HL-60 (cell line): ENCODE data around the gene EXOC6B.

Experiments
- DNase-seq, 2 experiments: peaks; one replicate each; pipeline ENCODE4 v3.0.0-alpha.2; 2010 to 2020; ENCODE audit warnings: low read depth in 1 of 2, low spot score in 1 of 2
- H3K27ac ChIP-seq: fragments of 250-450 bp; sonication (Bioruptor Pico); replicated peaks from 2 replicates; pipeline ENCODE4 v1.5.1; 2020; ENCODE audit warnings: mild to moderate bottlenecking, moderate library complexity
- H3K27me3 ChIP-seq: fragments of 250-450 bp; sonication (Bioruptor Pico); 2 replicates; pipeline ENCODE4 v1.5.1; 2021; ENCODE audit warnings: mild to moderate bottlenecking, moderate library complexity; ENCODE audit not compliant: insufficient read depth, poor library complexity, severe bottlenecking
- H3K4me3 ChIP-seq: replicated peaks from 2 replicates; pipeline ENCODE4 v1.5.1; 2011; ENCODE audit warnings: mild to moderate bottlenecking, control low read depth, low read length; ENCODE audit not compliant: insufficient read depth
- CTCF ChIP-seq: IDR thresholded peaks from one replicate; pipeline ENCODE4 v1.5.1; 2011; ENCODE audit warnings: low read length, control low read depth, inconsistent platforms; ENCODE audit not compliant: insufficient read depth
- GABPA ChIP-seq: IDR thresholded peaks from 2 replicates; pipeline ENCODE4 v1.6.1; 2012; ENCODE audit warnings: low read depth
- POLR2AphosphoS5 ChIP-seq: IDR thresholded peaks from 2 replicates; pipeline ENCODE4 v1.6.1; 2012; ENCODE audit warnings: low read depth
- REST ChIP-seq: IDR thresholded peaks from 2 replicates; pipeline ENCODE4 v1.6.1; 2012; ENCODE audit warnings: low read depth; ENCODE audit not compliant: insufficient replicate concordance
- SPI1 ChIP-seq: IDR thresholded peaks from 2 replicates; pipeline ENCODE4 v1.6.1; 2012; ENCODE audit warnings: low read depth, mild to moderate bottlenecking, borderline replicate concordance

Gene EXOC6B

GRCh38 chr2:72681016-72681995 lies 144.5 kb downstream of the EXOC6B start:
- Histone ChIP-seq H3K4me3 (no peak overlapping the region), H3K27me3 (no peaks in the 10 kb centered on the region), H3K27ac (no peak overlapping the region)
- no peak for TF ChIP-seq CTCF
- TF ChIP-seq POLR2AphosphoS5: no peak
- TF ChIP-seq SPI1: no peak
- no peak for TF ChIP-seq GABPA
- TF ChIP-seq REST: no peak
- no peak for DNase-seq

GRCh38 chr2:72678024-72678423 lies 147.8 kb downstream of the EXOC6B start:
- H3K4me3 ChIP-seq: no peak overlapping the region
- no peak overlapping the region for H3K27ac ChIP-seq
- H3K27me3 ChIP-seq: no peaks in the 10 kb centered on the region
- TF ChIP-seq SPI1 (no peak), GABPA (no peak), POLR2AphosphoS5 (no peak), REST (no peak), CTCF (no peak)
- DNase-seq: no peak

GRCh38 chr2:72676341-72677025 lies 149.3 kb downstream of the EXOC6B start:
- TF ChIP-seq GABPA (no peak), SPI1 (no peak), POLR2AphosphoS5 (no peak), CTCF (no peak), REST (no peak)
- H3K27me3 ChIP-seq: no peaks in the 10 kb centered on the region
- H3K4me3 ChIP-seq: no peak overlapping the region
- DNase-seq: no peak
- no peak overlapping the region for H3K27ac ChIP-seq
